ENCODE data around the gene PPDPF. TPM values are rescaled to one million over a fixed set of nuclear protein-coding genes. Genes with fewer than 3 reads are reported as not detected.
"Not testable (repeated sequence)": the region's sequence is repeated elsewhere in the genome, so short reads cannot be mapped to it uniquely, and the experiment has no call there.

The PPDPF gene
- total and polyA plus RNA-seq, 9 donors: 47.3 to 370 (median 186) TPM

- no peak overlapping the region for H3K27ac ChIP-seq (ENCODE audit: low read length)
- 46% methylated on average over 16 of the region's 21 CpGs for WGBS (ENCODE audit: insufficient coverage)
- no peak overlapping the region for H3K4me3 ChIP-seq (ENCODE audit: low read length)
- no peaks in the 10 kb centered on the region for H3K36me3 ChIP-seq (ENCODE audit: control insufficient read depth, insufficient read depth, low read length)
- peaks cover 7% of the 10 kb centered on the region for H3K4me1 ChIP-seq (ENCODE audit: control insufficient read depth, insufficient read depth, low read length)
- DNase-seq: no peak
- no peaks in the 10 kb centered on the region for H3K9me3 ChIP-seq (replicated peaks; ENCODE audit: control insufficient read depth, low read depth, low read length)
- peaks cover 85% of the 10 kb centered on the region for H3K27me3 ChIP-seq (ENCODE audit: control insufficient read depth, insufficient read depth, low read length)
These were observed 43.4 kb upstream of the PPDPF start for GRCh38 chr20:63477061-63477616.

GRCh38 chr20:63477944-63478343 is 42.6 kb upstream of the PPDPF start:
- Histone ChIP-seq H3K9me3 (replicated peaks; ENCODE audit: control insufficient read depth, low read depth, low read length) (no peaks in the 10 kb centered on the region), H3K4me1 (ENCODE audit: control insufficient read depth, insufficient read depth, low read length) (peaks cover 15% of the 10 kb centered on the region), H3K27me3 (ENCODE audit: control insufficient read depth, insufficient read depth, low read length) (peaks cover 88% of the 10 kb centered on the region), H3K27ac (ENCODE audit: low read length) (no peak overlapping the region), H3K36me3 (ENCODE audit: control insufficient read depth, insufficient read depth, low read length) (no peaks in the 10 kb centered on the region), H3K4me3 (ENCODE audit: low read length) (no peak overlapping the region)
- 52% methylated on average over 17 of the region's 17 CpGs for WGBS (ENCODE audit: insufficient coverage)
- no peak for DNase-seq

- no peak overlapping the region for H3K27ac ChIP-seq (ENCODE audit: low read length)
- no peaks in the 10 kb centered on the region for H3K9me3 ChIP-seq (replicated peaks; ENCODE audit: control insufficient read depth, low read depth, low read length)
- no peak for DNase-seq
- H3K4me3 ChIP-seq (ENCODE audit: low read length): no peak overlapping the region
- H3K27me3 ChIP-seq (ENCODE audit: control insufficient read depth, insufficient read depth, low read length): peaks cover 84% of the 10 kb centered on the region
- peaks cover 18% of the 10 kb centered on the region for H3K4me1 ChIP-seq (ENCODE audit: control insufficient read depth, insufficient read depth, low read length)
- H3K36me3 ChIP-seq (ENCODE audit: control insufficient read depth, insufficient read depth, low read length): no peaks in the 10 kb centered on the region
- 82% methylated on average over 29 of the region's 34 CpGs for WGBS (ENCODE audit: insufficient coverage)
These were observed 41.9 kb upstream of the PPDPF start for GRCh38 chr20:63478346-63479302.

DNA sequence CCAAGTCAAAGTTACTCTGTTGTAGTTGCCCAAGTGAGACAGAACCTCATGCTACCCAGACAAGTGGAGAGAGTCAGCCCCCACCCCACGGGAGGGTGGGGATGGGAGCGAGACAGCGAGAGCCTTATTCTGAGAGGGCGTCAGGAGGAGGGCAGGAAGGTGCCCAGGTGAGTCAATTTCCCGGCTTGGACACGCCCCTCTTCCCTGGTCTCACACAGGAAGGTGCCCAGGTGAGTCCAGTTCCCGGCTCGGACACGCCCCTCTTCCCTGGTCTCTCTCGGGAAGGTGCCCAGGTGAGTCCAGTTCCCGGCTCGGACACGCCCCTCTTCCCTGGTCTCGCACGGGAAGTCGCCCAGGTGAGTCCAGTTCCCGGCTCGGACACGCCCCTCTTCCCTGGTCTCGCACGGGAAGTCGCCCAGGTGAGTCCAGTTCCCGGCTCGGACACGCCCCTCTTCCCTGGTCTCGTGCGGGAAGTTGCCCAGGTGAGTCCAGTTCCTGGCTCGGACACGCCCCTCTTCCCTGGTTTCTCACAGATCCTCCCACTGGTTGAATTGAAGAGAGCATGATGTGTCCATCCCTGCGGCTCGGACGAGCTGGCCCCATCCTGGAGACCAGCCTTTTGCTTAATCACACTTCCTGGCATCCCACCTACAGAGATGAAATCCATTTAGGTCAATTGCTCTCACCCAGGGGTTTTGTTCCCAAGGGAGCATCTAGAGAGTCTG is 40.7 kb upstream of the PPDPF start:
- H3K4me1 ChIP-seq (ENCODE audit: control insufficient read depth, insufficient read depth, low read length): peaks cover 22% of the 10 kb centered on the region
- H3K27me3 ChIP-seq (ENCODE audit: control insufficient read depth, insufficient read depth, low read length): peaks cover 75% of the 10 kb centered on the region
- not testable (repeated sequence) for DNase-seq; H3K4me3 ChIP-seq (ENCODE audit: low read length); H3K9me3 ChIP-seq (replicated peaks; ENCODE audit: control insufficient read depth, low read depth, low read length); H3K27ac ChIP-seq (ENCODE audit: low read length); H3K36me3 ChIP-seq (ENCODE audit: control insufficient read depth, insufficient read depth, low read length)
- whole genome bisulfite sequencing (ENCODE audit: insufficient coverage): 65% methylated on average over 6 of the region's 32 CpGs

GRCh38 chr20:63481503-63481902 is 39.1 kb upstream of the PPDPF start:
- no peak overlapping the region for H3K4me3 ChIP-seq (ENCODE audit: low read length)
- DNase-seq: no peak
- 62% methylated on average over 8 of the region's 12 CpGs for WGBS (ENCODE audit: insufficient coverage)
- no peak overlapping the region for H3K27ac ChIP-seq (ENCODE audit: low read length)
- H3K36me3 ChIP-seq (ENCODE audit: control insufficient read depth, insufficient read depth, low read length): no peaks in the 10 kb centered on the region
- H3K27me3 ChIP-seq (ENCODE audit: control insufficient read depth, insufficient read depth, low read length): peaks cover 61% of the 10 kb centered on the region
- peaks cover 22% of the 10 kb centered on the region for H3K4me1 ChIP-seq (ENCODE audit: control insufficient read depth, insufficient read depth, low read length)
- H3K9me3 ChIP-seq (replicated peaks; ENCODE audit: control insufficient read depth, low read depth, low read length): no peaks in the 10 kb centered on the region

DNA sequence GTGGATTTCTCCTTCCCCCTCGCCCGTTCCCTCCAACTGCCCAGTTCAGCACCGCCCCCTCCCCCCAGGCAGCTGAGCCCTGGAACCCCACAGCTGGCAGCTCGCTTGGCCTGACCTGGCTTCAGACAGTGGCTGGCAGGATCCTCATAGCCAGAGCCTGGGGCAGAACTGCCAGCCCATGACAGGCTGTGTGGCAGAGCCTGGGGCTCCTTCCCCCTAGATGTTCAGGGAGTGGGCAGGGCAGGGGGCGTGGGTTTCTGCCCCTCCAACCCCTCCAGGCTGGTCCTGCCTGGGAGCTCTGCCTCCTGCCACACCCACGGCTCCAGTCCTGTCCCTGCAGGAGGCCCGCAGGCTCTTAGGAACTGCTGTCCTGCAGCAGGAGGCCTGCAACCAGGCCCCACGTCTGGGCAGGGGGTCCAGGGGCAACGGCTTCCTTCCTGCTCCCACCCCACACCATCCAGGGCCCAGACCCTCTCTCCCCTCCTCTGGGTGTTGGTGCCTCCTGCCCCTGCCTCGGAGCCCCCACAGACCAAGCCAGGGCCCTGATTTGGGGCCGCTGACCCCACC is 38.5 kb upstream of the PPDPF start:
- Histone ChIP-seq H3K9me3 (replicated peaks; ENCODE audit: control insufficient read depth, low read depth, low read length) (no peaks in the 10 kb centered on the region), H3K27me3 (ENCODE audit: control insufficient read depth, insufficient read depth, low read length) (peaks cover 56% of the 10 kb centered on the region), H3K4me1 (ENCODE audit: control insufficient read depth, insufficient read depth, low read length) (peaks cover 22% of the 10 kb centered on the region), H3K27ac (ENCODE audit: low read length) (no peak overlapping the region), H3K4me3 (ENCODE audit: low read length) (no peak overlapping the region), H3K36me3 (ENCODE audit: control insufficient read depth, insufficient read depth, low read length) (no peaks in the 10 kb centered on the region)
- WGBS (ENCODE audit: insufficient coverage): 41% methylated on average over 11 of the region's 11 CpGs
- DNase-seq: no peak

DNA sequence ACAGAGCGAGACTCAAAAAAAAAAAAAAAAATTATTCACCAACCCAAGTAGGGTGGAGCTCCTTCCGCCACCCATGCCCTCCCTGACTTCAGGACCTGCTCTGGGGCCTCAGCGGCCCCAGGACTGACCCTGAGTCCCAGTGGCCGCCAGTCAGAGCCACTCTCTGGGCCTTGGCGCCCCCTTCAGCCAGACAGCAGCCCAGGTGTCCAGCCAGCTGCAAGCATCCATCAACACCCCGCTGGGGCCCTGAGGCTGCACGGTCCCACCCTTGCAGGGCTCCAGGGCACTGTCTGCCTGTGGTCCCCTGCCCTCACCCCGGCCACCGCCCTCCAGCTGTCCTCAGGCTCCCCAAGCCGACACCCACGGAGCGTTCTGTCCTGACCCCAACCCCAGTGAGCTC is 36.7 kb upstream of the PPDPF start:
- WGBS (ENCODE audit: insufficient coverage): 59% methylated on average over 9 of the region's 12 CpGs
- no peaks in the 10 kb centered on the region for H3K9me3 ChIP-seq (replicated peaks; ENCODE audit: control insufficient read depth, low read depth, low read length)
- H3K4me1 ChIP-seq (ENCODE audit: control insufficient read depth, insufficient read depth, low read length): peaks cover 26% of the 10 kb centered on the region
- no peak overlapping the region for H3K27ac ChIP-seq (ENCODE audit: low read length)
- peaks cover 51% of the 10 kb centered on the region for H3K27me3 ChIP-seq (ENCODE audit: control insufficient read depth, insufficient read depth, low read length)
- no peak overlapping the region for H3K4me3 ChIP-seq (ENCODE audit: low read length)
- no peaks in the 10 kb centered on the region for H3K36me3 ChIP-seq (ENCODE audit: control insufficient read depth, insufficient read depth, low read length)
- DNase-seq: no peak

GRCh38 chr20:63484236-63484635 is 36.3 kb upstream of the PPDPF start:
- no peak overlapping the region for H3K27ac ChIP-seq (ENCODE audit: low read length)
- DNase-seq: no peak
- H3K9me3 ChIP-seq (replicated peaks; ENCODE audit: control insufficient read depth, low read depth, low read length): no peaks in the 10 kb centered on the region
- H3K27me3 ChIP-seq (ENCODE audit: control insufficient read depth, insufficient read depth, low read length): peaks cover 51% of the 10 kb centered on the region
- no peaks in the 10 kb centered on the region for H3K36me3 ChIP-seq (ENCODE audit: control insufficient read depth, insufficient read depth, low read length)
- H3K4me3 ChIP-seq (ENCODE audit: low read length): no peak overlapping the region
- WGBS (ENCODE audit: insufficient coverage): 37% methylated on average over 14 of the region's 17 CpGs
- peaks cover 26% of the 10 kb centered on the region for H3K4me1 ChIP-seq (ENCODE audit: control insufficient read depth, insufficient read depth, low read length)

DNA sequence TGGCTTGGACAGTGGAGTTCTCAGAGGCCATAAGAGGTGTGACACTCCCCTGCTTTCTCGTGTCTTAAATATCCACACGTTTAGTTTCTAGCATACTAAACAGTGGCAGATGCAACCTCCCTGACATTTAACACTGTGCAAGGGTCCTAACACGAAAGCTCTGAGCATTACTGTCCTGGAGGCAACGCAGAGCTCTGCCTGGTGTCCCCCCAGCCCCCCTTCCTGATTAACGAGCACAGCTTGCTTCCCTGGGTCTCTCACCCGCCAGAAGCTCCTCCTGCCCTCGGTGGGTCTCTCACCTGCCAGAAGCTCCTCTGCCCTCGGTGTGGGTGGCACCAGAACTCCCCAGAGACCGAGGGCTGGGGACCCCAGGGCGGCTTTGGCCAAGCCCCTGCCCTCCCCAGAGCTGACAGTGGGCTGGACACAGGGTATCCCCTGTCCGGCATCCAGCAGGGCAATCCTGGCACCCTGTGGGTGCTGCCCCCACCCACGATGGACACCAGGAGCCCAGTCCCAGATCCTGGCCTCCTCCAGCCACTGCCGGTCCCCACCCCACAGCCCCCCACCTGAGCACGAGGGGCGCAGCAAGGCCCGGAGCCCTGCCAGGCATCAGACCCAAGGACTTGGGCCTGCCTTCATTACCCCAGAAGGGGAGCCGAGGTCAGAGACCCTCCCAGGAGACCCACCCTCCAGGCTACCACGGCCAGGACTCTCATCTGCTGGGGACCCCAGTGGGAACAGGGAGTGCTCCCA is 35.7 kb upstream of the PPDPF start:
- no peak overlapping the region for H3K4me3 ChIP-seq (ENCODE audit: low read length)
- peaks cover 52% of the 10 kb centered on the region for H3K27me3 ChIP-seq (ENCODE audit: control insufficient read depth, insufficient read depth, low read length)
- 37% methylated on average over 12 of the region's 18 CpGs for WGBS (ENCODE audit: insufficient coverage)
- no peak for DNase-seq
- H3K27ac ChIP-seq (ENCODE audit: low read length): no peak overlapping the region
- no peaks in the 10 kb centered on the region for H3K9me3 ChIP-seq (replicated peaks; ENCODE audit: control insufficient read depth, low read depth, low read length)
- no peaks in the 10 kb centered on the region for H3K36me3 ChIP-seq (ENCODE audit: control insufficient read depth, insufficient read depth, low read length)
- H3K4me1 ChIP-seq (ENCODE audit: control insufficient read depth, insufficient read depth, low read length): peaks cover 26% of the 10 kb centered on the region

Data from muscle of leg (tissue), 11 donors.